Measurements from ENCODE around the gene KCTD7.

- TF ChIP-seq CTCF (IDR thresholded peaks at IDR 0.05) (no peak), POLR2AphosphoS5 (IDR thresholded peaks at IDR 0.05) (no peak), POLR2A (IDR thresholded peaks at IDR 0.05) (no peak)
These were observed 55.1 kb downstream of the KCTD7 start for GRCh38 chr7:66683770-66684123.

Measured in prostate gland (tissue), 2 donors.